Naive thymus-derived CD4-positive, alpha-beta T cell (primary cell): ENCODE results near the gene NEUROG2. TPM values are rescaled to one million over a fixed set of nuclear protein-coding genes. Genes with fewer than 3 reads are reported as not detected.
"Not testable (repeated sequence)": the region's sequence is repeated elsewhere in the genome, so short reads cannot be mapped to it uniquely, and the experiment has no call there.

Experiments used
- ATAC-seq: fragments of 150-1000 bp; cut with Tn5 transposase; 2 replicates; pipeline ENCODE4 v1.10.0; 2021; ENCODE audit warnings: mild to moderate bottlenecking, moderate library complexity
- CTCF ChIA-PET: fragments of 350-600 bp; sonication (Branson Sonifier 250); formaldehyde crosslinking; loops from one replicate; lab custom pipeline; 2021; ENCODE audit warnings: antibody characterized with exemption; lab: Charles Lee
- POLR2A ChIA-PET: fragments of 350-600 bp; sonication (Branson Sonifier 250); formaldehyde crosslinking; loops from one replicate; lab custom pipeline; 2021; ENCODE audit warnings: antibody characterized with exemption, inconsistent platforms; lab: Charles Lee
- DNase-seq, 9 donors: peaks; one replicate each; pipeline versions ENCODE4 v3.0.0 to v3.0.0-alpha.2; 2020 to 2022; ENCODE audit warnings: mixed read lengths in 1 of 9
- H3K27ac ChIP-seq: one replicate; pipeline ENCODE4 v1.7.0; 2013; ENCODE audit warnings: mild to moderate bottlenecking, low read depth, low read length, moderate library complexity
- H3K27me3 ChIP-seq, 2 donors: one replicate each; pipeline ENCODE4 v1.7.0; 2013; ENCODE audit warnings: low read length in 2 of 2, mild to moderate bottlenecking in 2 of 2, moderate library complexity in 2 of 2; ENCODE audit not compliant: control insufficient read depth in 2 of 2, insufficient read depth in 2 of 2
- H3K36me3 ChIP-seq, 3 experiments: 1 replicate in 2 of 3; 2 replicates in 1 of 3; pipeline ENCODE4 v1.7.0; 2013; ENCODE audit warnings: low read length in 3 of 3, mild to moderate bottlenecking in 3 of 3, moderate library complexity in 1 of 3; ENCODE audit not compliant: insufficient read depth in 3 of 3, control insufficient read depth in 2 of 3
- H3K4me1 ChIP-seq, 2 donors: one replicate each; pipeline ENCODE4 v1.7.0; 2013; ENCODE audit warnings: low read length in 2 of 2, mild to moderate bottlenecking in 2 of 2, moderate library complexity in 1 of 2; ENCODE audit not compliant: control insufficient read depth in 2 of 2, insufficient read depth in 2 of 2
- H3K4me3 ChIP-seq: 2 replicates; pipeline ENCODE4 v1.7.0; 2013; ENCODE audit warnings: mild to moderate bottlenecking, low read length
- H3K9me3 ChIP-seq, 3 experiments: 1 replicate in 2 of 3; 2 replicates in 1 of 3; pipeline ENCODE4 v1.7.0; 2013; ENCODE audit warnings: low read length in 3 of 3; ENCODE audit not compliant: control insufficient read depth in 2 of 3
- H3K27ac Mint-ChIP-seq, 9 donors: one replicate each; pipeline ENCODE4 v1.8.0; 2020 to 2022; ENCODE audit warnings: mixed read lengths in 9 of 9, mild to moderate bottlenecking in 8 of 9, moderate library complexity in 5 of 9, inconsistent platforms in 2 of 9
- H3K27me3 Mint-ChIP-seq, 5 donors: one replicate each; pipeline ENCODE4 v1.8.0; 2021 to 2022; ENCODE audit warnings: mixed read lengths in 5 of 5, mild to moderate bottlenecking in 1 of 5
- H3K36me3 Mint-ChIP-seq, 5 donors: one replicate each; pipeline ENCODE4 v1.8.0; 2020 to 2022; ENCODE audit warnings: mixed read lengths in 5 of 5, mild to moderate bottlenecking in 3 of 5, inconsistent platforms in 1 of 5
- H3K4me1 Mint-ChIP-seq, 7 donors: one replicate each; pipeline ENCODE4 v1.8.0; 2020 to 2022; ENCODE audit warnings: mixed read lengths in 7 of 7, mild to moderate bottlenecking in 3 of 7, inconsistent platforms in 1 of 7
- H3K4me3 Mint-ChIP-seq, 10 donors: one replicate each; pipeline ENCODE4 v1.8.0; 2020 to 2022; ENCODE audit warnings: mild to moderate bottlenecking in 10 of 10, mixed read lengths in 10 of 10, moderate library complexity in 6 of 10, inconsistent platforms in 2 of 10
- H3K9me3 Mint-ChIP-seq, 11 donors: one replicate each; pipeline ENCODE4 v1.8.0; 2020 to 2022; ENCODE audit warnings: mixed read lengths in 11 of 11, mild to moderate bottlenecking in 4 of 11, inconsistent platforms in 1 of 11, moderate library complexity in 1 of 11
- intact Hi-C, 2 donors: fragments of 100-400 bp; cut with micrococcal nuclease; formaldehyde crosslinking; loops; one replicate each; pipeline ENCODE4 v1.15.1; 2023
- polyA plus RNA-seq, 2 donors: library from polyadenylated mRNA; unstranded; fragments of 300-500 nt; fragmentation: Illumina TruSeq; gene quantifications; one replicate each; pipeline ENCODE4 v1.2.3, GENCODE V29; 2021
- total RNA-seq, 6 experiments: library from RNA in 5 of 6; stranded (reverse) in 5 of 6; gene quantifications; 1 replicate in 5 of 6; 2 replicates in 1 of 6; pipeline ENCODE4 v1.2.3 and lab custom pipeline; 2021 to 2026

The NEUROG2 gene
- total and polyA plus RNA-seq, 7 experiments from 2014 or later = 0.10 TPM; not detected in 6

DNA sequence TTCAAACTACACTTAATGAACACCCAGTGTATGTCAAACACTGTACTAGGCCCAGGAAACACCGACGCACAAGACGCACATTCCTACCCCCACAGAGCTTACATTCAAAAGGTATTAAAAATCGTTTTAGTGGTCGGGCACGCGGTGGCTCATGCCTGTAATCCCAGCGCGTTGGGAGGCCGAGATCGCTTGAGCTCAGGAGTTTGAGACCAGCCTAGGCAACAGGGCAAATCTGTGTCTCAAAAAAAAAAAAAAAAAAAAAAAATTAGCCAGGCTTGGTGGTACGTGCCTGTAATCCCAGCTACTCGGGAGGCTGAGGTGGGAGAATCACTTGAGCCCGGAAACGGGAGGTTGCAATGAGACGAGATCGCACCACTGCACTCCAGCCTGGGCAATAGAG is 6.5 kb upstream of the NEUROG2 start:
- H3K4me1 ChIP-seq = peaks cover 14 to 28% of the 10 kb centered on the region in 2 donors
- intact Hi-C loops = loop anchor here (2.0 to 10.0 kb wide), 6 partner anchors 14 to 1900 kb away; partner anchors contain the start of gene PITX2 (in 1 of the 2)
- peaks cover 25 to 52% of the 10 kb centered on the region in 2 donors for H3K27me3 ChIP-seq
- Mint-ChIP-seq H3K4me3 (peak overlapping the region; percentile 82 to 96 (median 90)), H3K9me3 (peaks cover 0 to 39% (median 7%) of the 10 kb centered on the region in 11 donors), H3K36me3 (peaks cover 0 to 10% (median 6%) of the 10 kb centered on the region in 5 donors), H3K27me3 (peaks cover 66 to 93% (median 73%) of the 10 kb centered on the region in 5 donors), H3K4me1 (peaks cover 25 to 58% (median 46%) of the 10 kb centered on the region in 7 donors)
- POLR2A ChIA-PET, H3K36me3 ChIP-seq, H3K9me3 ChIP-seq, H3K27ac Mint-ChIP-seq, ATAC-seq, DNase-seq, H3K27ac ChIP-seq: not testable (repeated sequence)
- CTCF ChIA-PET = interaction anchor here (0.8 to 3.6 kb wide), 4 partner anchors 12 to 674 kb away, joined by 3 to 14 read pairs (median 3); no protein-coding TSS in a partner anchor
- peak overlapping the region; percentile 69 for H3K4me3 ChIP-seq

DNA sequence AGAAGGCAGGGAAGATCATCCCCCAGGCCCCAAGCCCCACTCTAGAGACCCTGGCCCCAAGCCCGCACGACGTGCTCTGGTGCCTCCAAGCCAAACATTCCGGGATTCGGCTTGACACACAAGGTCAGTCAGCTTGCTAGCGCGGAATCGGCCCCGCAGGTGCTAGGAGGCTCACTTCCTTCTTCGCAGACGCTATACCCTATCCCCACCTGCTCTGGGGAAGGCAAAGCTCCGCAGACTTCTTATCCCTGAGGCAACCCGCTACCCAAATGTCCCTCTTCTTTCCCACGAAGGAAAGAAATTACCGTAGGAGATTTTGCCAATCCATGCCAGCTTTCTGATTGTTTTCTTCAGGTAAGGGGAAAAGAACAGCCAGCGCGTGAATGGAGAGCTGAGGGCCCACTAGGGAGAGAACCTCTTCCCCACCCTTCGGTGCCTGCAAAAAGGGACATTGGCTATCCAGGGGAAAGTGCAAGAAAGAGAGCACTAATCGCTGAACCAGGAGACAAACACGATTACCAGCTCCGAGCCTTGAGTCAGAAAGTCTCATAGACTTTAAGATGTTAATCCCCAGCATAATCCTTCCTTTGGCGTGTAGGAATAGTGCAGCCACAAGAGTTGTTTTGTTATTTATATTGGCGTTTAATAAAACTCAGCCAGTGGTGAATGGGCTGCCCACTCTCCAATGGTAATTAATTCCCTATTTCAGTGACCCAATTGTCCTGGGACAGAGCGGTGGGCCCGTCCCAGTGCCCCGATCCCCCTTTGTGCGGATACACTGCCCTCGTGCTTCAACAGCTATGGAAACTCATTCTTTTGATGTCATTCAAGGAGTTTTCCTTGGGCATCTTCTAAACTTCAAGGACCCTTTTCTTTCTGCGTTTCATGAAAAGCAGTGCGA is 5.4 kb upstream of the NEUROG2 start:
- CTCF ChIA-PET = interaction anchor here (1.7 to 3.6 kb wide), 2 partner anchors 11 to 193 kb away, joined by 3 to 14 read pairs; no protein-coding TSS in a partner anchor
- peaks cover 25 to 59% of the 10 kb centered on the region in 2 donors for H3K27me3 ChIP-seq
- peaks cover 0 to 39% (median 7%) of the 10 kb centered on the region in 11 donors for H3K9me3 Mint-ChIP-seq
- H3K27ac ChIP-seq = no peak overlapping the region
- peak overlapping the region in 1 of 9 donors; percentile 20 for H3K27ac Mint-ChIP-seq
- H3K9me3 ChIP-seq = peaks cover 0 to 6% (median 4%) of the 10 kb centered on the region in 3 experiments
- POLR2A ChIA-PET = interaction anchor here (1.3 kb wide), 1 partner anchor 11 kb away, joined by 3 read pairs; no protein-coding TSS in a partner anchor
- peak overlapping the region in 9 of 10 donors; percentile 45 to 87 (median 53) for H3K4me3 Mint-ChIP-seq
- peaks cover 71 to 93% (median 82%) of the 10 kb centered on the region in 5 donors for H3K27me3 Mint-ChIP-seq
- H3K4me1 ChIP-seq = peaks cover 14 to 39% of the 10 kb centered on the region in 2 donors
- H3K36me3 ChIP-seq = no peaks in the 10 kb centered on the region
- ATAC-seq = no peak
- peak in 1 of 9 donors; percentile 23 for DNase-seq
- no peak overlapping the region for H3K4me3 ChIP-seq
- intact Hi-C loops = loop anchor here (2.0 to 10.0 kb wide), 6 partner anchors 13 to 1899 kb away; partner anchors contain the start of gene PITX2 (in 1 of the 2)
- H3K36me3 Mint-ChIP-seq = peaks cover 0 to 10% (median 6%) of the 10 kb centered on the region in 5 donors
- peaks cover 30 to 66% (median 53%) of the 10 kb centered on the region in 7 donors for H3K4me1 Mint-ChIP-seq

DNA sequence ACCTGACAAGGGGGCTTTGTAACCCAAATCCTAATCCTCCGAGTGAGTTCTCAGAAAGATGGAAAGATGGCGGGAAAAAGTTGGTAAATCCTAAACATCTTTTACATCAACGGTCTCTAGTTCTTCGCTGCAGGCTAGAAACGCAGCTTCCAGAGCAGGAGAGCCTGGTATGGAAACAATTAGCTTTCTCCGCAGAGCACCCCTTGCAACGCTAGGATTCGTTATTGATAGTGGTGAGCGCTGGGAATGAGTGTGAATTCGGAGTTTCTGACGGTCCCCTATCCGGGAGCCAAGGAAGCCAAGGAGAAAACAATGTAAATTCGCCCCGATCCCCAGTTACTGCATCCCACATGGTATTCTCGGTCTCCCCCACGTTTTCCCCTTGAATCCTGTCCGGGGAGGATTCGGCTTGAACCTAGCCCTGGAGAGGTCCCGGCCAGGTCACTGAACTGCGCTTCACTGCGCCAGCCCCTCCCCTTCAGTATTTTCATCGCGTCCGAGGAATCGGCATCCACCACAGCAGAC is 4.7 kb upstream of the NEUROG2 start:
- Mint-ChIP-seq H3K4me3 (peak overlapping the region; percentile 7 to 87 (median 52)), H3K4me1 (peaks cover 36 to 71% (median 60%) of the 10 kb centered on the region in 7 donors), H3K27ac (peak overlapping the region in 2 of 9 donors; percentile 20 to 58), H3K27me3 (peaks cover 76 to 92% (median 84%) of the 10 kb centered on the region in 5 donors), H3K36me3 (peaks cover 0 to 10% (median 6%) of the 10 kb centered on the region in 5 donors), H3K9me3 (peaks cover 0 to 39% (median 7%) of the 10 kb centered on the region in 11 donors)
- Histone ChIP-seq H3K27ac (no peak overlapping the region), H3K27me3 (peaks cover 25 to 59% of the 10 kb centered on the region in 2 donors), H3K9me3 (peaks cover 0 to 6% (median 4%) of the 10 kb centered on the region in 3 experiments), H3K36me3 (no peaks in the 10 kb centered on the region), H3K4me3 (no peak overlapping the region), H3K4me1 (peaks cover 14 to 41% of the 10 kb centered on the region in 2 donors)
- intact Hi-C loops = loop anchor here (5.0 to 10.0 kb wide), 4 partner anchors 184 to 1898 kb away; partner anchors contain the start of gene PITX2 (in 1 of the 2)
- DNase-seq (no peak), ATAC-seq (no peak)
- ChIA-PET CTCF (no interaction called here), POLR2A (no interaction called here)

DNA sequence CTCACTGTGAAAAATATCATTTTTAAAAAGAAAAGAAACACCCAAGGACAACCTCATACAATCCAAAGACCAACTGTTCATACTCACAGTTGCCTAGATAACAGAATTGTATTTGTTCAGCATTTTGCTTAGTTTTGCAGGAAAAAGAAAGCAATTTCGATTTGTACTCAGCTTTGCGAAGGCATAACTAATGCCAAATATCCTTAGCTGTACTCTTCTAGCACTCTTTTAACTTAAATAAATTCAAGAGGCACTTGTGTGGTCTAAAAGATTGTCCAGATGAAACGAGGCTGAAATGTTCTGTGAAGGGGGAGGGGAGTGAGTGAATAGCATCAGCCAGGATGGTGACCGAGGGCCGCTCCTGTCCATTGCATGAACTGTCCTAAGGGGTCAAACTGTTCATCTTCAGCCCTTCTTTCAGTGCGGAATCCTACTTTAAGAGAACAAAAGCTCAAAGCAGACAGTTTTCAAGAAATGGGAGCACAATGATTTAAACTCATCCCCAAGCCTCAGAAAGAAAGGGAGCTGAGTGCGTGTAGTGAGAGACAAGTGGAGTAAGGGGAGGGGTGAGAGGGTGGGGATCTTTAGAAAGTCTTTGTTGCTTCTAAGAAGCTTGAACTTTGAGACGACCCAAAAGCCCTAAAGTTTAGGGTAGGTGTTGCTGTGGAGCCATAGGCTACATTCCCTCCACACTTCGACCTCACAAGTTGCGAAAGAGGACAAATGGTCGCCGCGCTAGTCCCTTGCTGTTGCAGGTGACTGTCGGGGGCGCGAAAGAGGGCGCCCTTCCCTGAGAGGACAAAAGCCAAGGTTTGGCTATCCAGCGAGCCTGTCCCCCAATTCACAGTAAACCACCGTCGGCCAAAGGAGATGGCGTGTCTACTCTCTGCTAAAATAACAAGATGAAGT is 4.0 kb upstream of the NEUROG2 start:
- ATAC-seq = no peak
- peaks cover 39 to 75% (median 65%) of the 10 kb centered on the region in 7 donors for H3K4me1 Mint-ChIP-seq
- no peak for DNase-seq
- peak overlapping the region in 8 of 10 donors; percentile 2 to 87 (median 52) for H3K4me3 Mint-ChIP-seq
- peaks cover 0 to 10% (median 6%) of the 10 kb centered on the region in 5 donors for H3K36me3 Mint-ChIP-seq
- no peaks in the 10 kb centered on the region for H3K36me3 ChIP-seq
- H3K4me1 ChIP-seq = peaks cover 14 to 42% of the 10 kb centered on the region in 2 donors
- H3K4me3 ChIP-seq = no peak overlapping the region
- ChIA-PET CTCF (no interaction called here), POLR2A (no interaction called here)
- H3K27me3 ChIP-seq = peaks cover 25 to 59% of the 10 kb centered on the region in 2 donors
- intact Hi-C loops = loop anchor here (5.0 to 10.0 kb wide), 4 partner anchors 185 to 1898 kb away; partner anchors contain the start of gene PITX2 (in 1 of the 2)
- H3K9me3 ChIP-seq = peaks cover 0 to 6% (median 4%) of the 10 kb centered on the region in 3 experiments
- H3K9me3 Mint-ChIP-seq = peaks cover 0 to 39% (median 7%) of the 10 kb centered on the region in 11 donors
- H3K27me3 Mint-ChIP-seq = peaks cover 81 to 91% (median 88%) of the 10 kb centered on the region in 5 donors
- no peak overlapping the region for H3K27ac ChIP-seq
- H3K27ac Mint-ChIP-seq = no peak overlapping the region

DNA sequence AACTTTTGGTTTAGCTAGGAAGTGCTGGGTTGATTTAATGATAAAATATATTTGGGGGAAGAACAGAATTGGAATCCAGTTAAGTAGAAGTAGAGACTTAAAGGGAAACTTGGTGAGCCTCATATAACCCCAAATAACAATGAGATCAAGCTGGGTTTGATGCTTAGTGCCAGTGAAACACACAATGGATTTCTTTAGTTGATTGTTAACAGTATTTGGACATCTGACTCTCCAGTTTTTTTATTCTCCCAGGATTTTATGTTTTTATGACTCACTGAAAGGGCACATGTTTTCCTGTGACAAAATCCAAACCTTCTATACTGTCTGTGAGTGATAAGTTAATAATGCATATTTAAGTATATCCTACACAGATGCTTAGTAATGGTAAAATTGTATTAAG is 2.7 kb upstream of the NEUROG2 start:
- POLR2A ChIA-PET = no interaction called here
- H3K36me3 Mint-ChIP-seq = peaks cover 0 to 10% (median 6%) of the 10 kb centered on the region in 5 donors
- peaks cover 0 to 6% (median 4%) of the 10 kb centered on the region in 3 experiments for H3K9me3 ChIP-seq
- no peak overlapping the region for H3K27ac Mint-ChIP-seq
- H3K4me1 Mint-ChIP-seq = peaks cover 44 to 79% (median 76%) of the 10 kb centered on the region in 7 donors
- no peak overlapping the region for H3K4me3 ChIP-seq
- intact Hi-C loops = no loop called here
- peaks cover 0 to 39% (median 8%) of the 10 kb centered on the region in 11 donors for H3K9me3 Mint-ChIP-seq
- CTCF ChIA-PET = no interaction called here
- H3K36me3 ChIP-seq = no peaks in the 10 kb centered on the region
- DNase-seq (no peak), ATAC-seq (no peak)
- no peak overlapping the region for H3K27ac ChIP-seq
- H3K4me1 ChIP-seq = peaks cover 19 to 46% of the 10 kb centered on the region in 2 donors
- H3K27me3 Mint-ChIP-seq = peaks cover 91 to 99% (median 93%) of the 10 kb centered on the region in 5 donors
- peaks cover 25 to 70% of the 10 kb centered on the region in 2 donors for H3K27me3 ChIP-seq
- H3K4me3 Mint-ChIP-seq = no peak overlapping the region
